GM21360 (cell line): ENCODE data around the gene PITPNC1.
"Not testable (repeated sequence)": the region's sequence is repeated elsewhere in the genome, so short reads cannot be mapped to it uniquely, and the experiment has no call there.

Source experiments
- ATAC-seq: cut with Tn5 transposase; IDR thresholded peaks from one replicate; pipeline ENCODE4 v1.9.1; 2021; ENCODE audit warnings: mild to moderate bottlenecking, moderate library complexity; ENCODE audit not compliant: unreplicated experiment

The PITPNC1 gene

DNA sequence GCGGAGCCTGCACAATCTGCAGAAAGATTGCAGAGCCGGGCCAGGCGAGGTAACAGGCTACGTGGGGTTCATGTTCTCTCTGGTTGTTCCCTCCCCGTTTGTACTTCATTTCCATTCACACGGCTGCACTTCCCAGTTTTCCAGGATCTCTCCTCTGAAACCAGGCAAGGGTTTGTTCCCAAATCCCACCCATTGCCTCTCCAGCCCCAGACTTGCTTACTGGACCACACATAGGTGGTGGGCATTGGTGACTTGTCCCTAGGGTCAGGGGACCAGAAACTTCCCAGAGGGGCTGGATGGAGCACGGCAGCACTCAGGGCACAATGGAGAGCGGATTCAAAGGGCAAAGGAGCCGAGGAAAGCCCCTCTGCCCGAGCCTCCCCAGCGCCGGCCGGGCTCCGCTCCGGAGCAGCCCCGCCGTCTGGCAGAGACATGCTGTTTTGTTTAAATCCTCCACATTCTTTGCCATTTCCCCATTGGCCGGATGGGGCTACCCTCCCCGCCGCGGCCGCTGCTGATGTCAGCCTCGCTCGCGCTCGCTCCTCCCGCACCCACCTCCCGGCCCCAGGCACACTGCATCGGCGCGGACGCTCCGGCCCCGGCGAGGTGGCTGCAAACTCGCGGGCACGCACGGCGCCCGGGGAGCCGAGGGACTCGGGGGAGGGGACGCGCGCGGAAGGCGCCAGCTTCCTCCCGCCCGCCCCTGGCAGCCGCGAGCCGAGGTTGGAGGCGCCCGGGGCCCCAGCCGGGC, at the start of gene PITPNC1:
Gene PITPNC1 (plus strand): TSS at position 545 of the 751 bp plus-strand sequence.
- peak; percentile 65 for ATAC-seq

DNA sequence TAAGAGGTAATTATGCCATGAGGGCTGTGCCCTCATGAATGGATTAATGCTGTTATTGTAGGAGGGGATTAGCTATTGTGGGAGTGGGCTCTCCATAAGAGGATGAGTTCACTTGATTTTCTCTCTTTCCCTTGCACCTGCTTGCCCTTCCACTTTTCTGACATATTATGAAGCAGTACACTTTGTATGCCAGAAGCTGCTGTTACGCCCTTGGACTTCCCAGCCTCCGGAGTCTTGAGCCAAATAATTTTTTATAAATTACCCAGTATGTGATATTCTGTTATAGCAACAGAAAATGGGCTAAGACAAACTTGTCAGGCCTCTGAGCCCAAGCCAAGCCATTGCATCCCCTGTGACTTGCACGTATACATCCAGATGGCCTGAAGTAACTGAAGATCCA, 49.1 kb upstream of the PITPNC1 start:
- no peak for ATAC-seq

DNA sequence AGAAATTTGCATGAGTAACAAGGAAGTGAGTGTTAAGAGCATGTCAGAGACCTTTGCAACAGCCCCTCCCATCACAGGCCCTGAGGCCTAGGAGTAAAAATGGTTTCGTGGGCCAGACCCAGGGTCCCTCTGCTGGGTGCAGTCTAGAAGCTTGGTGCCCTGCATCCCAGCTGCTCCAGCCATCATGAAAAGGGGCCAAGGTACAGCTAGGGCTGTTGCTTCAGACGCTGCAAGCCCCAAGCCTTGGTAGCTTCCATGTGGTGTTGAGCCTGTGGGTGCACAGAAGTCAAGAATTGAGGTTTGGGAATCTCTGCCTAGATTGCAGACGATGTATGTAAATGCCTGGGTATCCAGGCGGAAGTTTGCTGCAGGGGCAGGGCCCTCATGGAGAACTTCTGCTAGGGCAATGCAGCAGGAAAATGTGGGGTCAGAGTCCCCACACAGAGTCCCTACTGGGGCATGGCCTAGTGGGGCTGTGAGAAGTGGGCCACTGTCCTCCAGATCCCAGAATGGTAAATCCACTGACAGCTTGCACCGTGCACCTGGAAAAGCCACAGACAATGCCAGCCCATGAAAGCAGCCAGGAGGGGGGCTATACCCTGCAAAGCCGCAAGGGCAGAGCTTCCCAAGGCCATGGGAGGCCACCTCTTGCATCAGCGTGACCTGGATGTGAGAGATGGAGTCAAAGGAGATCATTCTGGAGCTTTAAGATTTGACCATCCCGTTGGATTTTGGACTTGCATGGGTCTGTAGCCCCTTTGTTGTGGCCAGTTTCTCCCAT, 45.5 kb upstream of the PITPNC1 start:
- not testable (repeated sequence) for ATAC-seq

DNA sequence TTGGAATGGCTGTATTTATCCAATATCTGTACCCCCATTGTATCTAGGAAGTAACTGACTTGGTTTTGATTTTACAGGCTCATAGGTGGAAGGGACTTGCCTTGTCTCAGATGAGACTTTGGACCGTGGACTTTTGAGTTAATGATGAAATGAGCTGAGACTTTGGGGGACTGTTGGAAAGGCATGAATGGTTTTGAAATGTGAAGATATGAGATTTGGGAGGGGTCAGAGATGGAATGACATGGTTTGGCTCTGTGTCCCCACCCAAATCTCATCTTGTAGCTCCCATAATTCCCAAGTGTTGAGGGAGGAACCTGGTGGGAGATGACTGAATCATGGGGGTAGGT, 44.9 kb upstream of the PITPNC1 start:
- ATAC-seq, result not testable (repeated sequence)

DNA sequence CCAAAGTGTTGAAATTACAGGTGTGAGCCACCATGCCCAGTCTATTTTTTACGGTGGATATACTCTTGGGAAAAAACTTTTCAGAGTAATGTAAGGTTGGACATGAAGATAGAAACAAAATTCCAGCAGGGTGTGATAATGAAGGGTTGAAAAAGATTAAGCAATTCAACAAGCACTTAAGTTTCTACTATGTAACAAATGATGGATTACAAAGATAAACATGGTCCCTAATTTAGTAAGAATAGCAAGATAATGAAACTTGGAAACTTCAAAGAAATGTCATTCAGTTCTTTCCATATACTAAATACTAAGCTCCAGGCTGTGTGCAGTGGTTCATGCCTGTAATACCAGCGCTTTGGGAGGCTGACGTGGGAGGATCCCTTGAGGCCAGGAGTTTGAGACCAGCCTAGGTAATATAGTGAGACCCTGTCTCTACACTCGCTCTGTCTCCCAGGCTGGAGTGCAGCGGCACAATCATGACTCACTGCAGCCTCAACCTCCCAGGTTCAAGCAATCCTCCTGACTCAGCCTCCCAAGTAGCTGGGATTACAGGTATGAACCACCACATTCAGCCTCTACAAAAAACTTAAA, 41.7 kb upstream of the PITPNC1 start:
- no peak for ATAC-seq

DNA sequence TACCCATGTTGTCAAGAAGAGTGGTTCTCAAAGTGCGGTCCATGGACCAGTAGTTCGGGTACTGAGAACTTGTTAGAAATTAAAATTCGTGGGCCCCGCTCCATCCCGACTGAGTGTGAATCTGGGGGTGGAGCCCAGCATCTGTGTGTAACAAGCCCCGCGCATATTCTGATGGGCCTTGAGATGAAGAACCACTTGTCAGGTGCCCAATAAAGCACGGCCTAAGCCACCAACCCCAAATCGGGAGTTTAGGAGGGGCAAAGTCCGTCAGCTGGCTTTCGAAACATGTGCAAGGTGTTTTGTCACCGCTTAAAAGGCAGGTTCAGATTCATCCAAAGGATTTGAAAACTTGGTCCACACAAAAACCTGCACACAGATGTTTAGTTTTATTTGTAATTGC, 40.2 kb upstream of the PITPNC1 start:
- ATAC-seq, result no peak

DNA sequence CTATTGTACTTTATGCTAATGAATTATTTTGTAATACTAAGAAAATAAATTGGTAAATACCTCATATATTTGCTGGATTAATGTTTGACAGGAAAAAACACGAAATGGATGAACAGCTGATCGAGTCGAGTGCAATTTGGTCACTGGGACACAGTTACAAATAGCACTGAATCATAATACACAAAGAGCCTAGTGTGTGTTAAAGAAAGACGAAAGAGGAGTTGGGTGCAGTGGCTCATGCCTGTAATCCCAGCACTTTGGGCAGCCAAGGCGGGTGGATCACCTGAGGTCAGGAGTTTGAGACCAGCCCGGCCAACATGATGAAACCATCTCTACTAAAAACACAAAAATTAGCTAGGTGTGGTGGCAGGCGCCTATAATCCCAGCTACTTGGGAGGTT, 38.7 kb upstream of the PITPNC1 start:
- not testable (repeated sequence) for ATAC-seq

DNA sequence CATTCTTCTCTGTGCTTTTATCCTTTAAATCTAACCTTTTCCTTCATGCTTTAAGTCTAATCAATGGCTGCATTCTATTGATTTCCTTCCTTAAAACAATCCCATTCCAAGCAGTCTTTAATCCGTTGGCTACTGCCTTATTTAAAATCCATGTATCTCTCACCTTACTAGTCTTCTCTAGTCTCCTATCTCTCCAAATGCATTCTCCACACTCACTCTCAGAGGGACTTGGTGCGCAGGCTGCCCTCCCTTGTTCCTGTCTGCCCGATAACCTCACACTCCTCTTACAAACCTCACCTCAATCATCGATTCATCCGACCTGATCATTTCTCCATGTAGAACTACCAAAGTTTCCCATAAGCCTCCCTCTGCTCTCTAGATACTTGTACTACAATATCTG, 33.8 kb upstream of the PITPNC1 start:
- no peak for ATAC-seq

DNA sequence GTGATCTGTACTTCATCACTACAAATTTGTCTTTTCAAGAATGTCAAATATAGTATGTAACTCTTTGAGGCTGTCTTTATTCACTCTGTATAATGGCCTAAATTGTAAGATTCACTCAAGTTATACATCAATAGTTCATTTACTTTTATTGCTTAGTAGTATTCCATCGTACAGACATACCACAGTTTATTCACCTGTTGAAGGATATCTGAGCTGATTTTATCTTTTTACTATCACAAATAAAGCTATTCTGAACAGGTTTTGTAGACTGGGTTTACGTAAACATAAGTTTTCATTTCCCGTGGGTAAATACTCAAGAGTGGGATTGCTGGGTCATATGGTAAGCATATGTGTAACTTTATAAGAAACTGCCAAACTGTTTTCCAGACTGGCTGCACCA, 29.3 kb upstream of the PITPNC1 start:
- no peak for ATAC-seq

DNA sequence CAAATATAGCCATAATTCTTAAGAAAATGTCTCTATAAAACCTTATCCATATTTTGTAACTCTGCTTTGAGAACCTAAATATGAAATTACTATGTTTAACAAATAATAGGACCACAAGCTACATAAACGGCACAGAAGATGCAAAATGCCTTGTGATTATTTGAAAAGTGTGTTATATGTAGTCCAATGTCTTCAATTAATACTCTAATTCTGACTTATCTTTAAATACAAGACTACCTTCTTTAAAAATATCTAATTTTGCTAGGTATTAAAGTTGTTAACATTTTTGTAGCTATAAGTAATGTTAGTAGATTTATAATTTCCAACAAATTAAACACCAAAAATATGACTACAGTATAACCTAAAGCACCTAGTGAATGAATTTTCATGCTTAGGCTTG, 27.7 kb upstream of the PITPNC1 start:
- no peak for ATAC-seq

DNA sequence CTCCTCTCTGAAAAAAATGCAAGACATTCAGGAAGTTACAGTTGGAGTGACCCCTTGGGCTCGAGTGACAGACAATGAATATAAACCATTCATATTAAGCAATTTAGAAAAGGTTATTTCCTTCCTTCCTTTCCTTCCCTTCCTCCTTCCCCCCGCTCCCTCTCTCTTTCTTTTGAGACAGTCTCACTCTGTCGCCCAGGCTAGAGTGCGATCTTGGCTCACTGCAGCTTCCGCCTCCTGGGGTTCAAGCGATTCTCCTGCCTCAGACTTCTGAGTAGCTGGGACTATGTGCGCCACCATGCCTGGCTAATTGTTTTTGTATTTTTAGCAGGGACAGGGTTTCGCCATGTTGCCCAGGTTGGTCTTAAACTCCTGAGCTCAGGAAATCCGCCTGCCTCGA, 23.9 kb upstream of the PITPNC1 start:
- ATAC-seq, result no peak

DNA sequence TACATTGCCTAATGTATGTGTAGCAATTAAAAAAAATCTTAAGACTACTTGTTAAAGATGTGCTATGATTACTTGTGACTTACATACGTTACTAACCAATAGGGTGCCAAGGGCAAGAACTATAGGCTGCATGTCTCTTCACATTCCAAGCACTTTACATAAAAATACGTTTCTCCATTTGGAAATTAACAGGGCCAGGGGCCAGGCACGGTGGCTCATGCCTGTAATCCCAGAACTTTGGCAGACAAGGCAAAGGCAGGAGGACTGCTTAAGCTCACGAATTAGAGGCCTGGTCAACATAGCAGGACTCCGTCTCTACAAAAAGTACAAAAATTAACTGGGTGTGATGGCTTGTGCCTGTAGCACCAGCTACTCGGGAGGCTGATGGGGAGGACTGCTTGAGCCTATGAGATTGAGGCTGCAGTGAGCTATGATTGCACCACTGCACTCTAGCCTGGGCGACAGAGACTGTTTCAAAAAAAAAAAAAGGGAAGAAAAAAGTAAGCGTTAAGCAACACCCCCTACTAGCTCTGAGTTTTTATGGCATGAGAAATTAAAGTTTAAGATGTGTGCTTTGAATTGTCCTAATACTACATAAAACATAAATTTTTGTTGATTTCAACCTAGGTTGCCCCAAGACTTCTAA, 23.0 kb upstream of the PITPNC1 start:
- no peak for ATAC-seq

DNA sequence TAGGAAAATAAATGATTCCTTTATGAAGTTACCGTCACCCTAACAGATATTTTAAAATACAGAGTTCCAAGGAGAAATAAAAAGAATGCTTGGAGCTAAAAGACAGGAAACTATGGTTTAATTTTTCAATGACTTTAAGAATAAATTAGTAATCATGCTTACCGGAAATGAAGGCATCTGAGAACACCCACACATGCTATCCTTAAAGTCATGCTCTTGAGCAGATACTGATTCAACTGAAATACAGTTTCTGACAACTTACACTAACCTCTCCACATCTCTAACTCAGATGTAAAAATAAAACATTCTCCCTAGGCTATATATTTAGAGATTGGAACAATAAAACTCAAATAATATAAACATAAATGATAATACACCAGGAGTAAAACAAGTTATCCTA, 18.5 kb upstream of the PITPNC1 start:
- no peak for ATAC-seq

DNA sequence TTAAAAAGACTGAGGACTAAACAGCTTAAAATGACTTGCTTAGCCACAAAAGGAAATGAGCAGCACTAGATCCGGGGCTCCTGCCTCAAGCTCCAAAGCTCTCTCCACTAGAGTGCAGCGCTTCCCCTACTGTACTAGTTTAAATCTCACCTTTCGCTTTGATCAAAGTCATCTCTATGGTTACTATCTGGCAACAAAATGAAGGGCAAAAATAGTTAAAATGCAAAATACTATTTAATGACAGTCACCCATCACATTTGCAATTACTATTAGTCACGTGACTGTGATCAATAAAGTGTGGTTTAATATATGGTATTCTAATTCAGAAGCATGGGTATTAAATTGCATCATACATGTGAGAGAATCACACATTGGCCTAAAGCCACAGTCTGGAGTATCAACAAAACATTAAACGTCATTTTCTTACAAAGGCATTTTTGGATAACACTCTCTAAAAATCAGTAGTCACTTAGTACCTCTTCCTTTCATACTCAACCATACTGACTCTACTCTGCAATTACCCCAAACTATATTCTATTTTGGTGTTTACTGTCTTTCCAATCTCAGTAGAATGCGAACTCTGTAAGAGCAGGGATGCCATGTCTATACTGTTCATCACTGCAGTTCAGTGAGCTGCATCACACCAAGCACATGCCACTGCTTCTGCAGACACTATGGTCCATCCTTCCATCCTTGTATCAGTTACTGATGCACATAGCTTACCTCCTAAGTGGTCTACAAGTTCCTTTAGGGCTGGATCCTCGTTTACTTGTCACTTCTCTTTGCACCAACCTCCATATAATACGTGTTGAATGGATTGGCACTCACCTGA, 16.9 kb upstream of the PITPNC1 start:
- no peak for ATAC-seq

DNA sequence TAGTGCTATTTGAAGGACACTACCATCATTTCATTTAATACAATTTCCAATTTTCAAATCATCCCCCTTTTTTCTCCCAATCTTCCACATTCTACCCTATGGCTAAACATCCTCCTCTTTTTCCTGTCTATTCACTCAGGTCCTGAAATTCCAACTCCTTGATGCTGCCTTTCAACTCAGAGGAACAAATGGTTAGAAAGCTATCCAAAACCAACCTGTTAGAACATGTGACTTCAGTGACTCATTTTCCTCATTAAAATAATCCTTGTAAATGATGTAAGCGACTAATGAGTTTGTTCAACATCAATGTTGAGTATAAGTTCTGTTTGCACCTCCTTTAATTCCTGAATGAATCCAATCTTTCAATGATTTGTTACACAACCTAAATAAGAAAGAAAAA, 16.2 kb upstream of the PITPNC1 start:
- ATAC-seq, result no peak

DNA sequence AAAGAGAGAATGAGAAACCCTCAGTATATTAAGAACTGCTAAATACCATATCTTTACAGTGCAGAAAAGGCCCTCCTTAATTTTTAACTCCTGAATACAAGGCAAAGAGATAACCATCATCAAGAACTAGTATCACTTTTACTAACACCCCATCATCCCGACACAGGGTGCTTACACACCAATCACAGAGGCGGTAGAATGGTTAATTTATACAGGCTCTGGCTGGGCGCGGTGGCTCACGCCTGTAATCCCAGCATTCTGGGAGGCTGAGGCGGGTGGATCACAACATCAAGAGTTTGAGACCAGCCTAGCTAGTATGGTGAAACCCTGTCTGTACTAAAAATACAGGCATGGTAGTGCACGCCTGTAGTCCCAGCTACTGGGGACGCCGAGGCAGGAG, 14.9 kb upstream of the PITPNC1 start:
- ATAC-seq, result no peak

DNA sequence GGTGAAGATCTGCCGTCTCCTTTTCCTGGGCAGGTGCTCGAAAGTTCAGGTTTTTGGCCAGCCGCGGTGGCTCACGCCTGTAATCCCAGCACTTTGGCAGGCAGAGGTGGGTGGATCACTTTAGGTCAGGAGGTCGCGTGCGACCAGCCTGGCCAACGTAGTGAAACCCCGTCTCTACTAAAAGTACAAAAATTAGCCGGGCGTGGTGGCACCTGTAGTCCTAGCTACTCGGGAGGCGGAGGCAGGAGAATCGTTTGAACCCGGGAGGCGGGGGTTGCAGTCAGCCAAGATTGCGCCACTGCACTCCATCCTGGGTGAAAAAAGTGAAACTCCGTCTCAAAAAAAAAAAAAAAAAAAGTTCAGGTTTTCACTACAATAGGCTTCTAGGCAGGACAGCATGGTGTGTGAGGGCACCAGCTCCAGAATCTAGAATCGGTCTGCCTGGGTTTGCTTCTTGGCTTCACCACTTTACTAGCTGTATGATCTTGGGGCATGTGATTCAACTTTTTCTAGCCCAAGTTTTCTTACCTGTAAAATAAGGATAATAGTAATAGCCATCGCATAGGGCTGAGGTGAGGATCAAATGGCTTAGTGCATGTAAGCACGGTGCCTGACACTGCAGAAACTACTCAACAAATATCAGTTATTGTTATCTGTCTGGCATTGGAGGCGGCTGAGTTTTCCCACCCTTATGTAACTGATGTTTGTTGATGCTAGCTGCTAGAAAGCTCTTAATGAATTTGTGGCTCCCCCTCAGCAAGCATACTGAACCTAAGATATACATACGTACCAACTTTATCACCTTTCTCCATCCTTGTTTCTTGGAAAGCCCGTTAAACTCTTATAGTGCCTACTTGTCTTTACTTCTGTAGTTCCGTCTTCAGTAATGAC, 12.0 kb upstream of the PITPNC1 start:
- ATAC-seq, result no peak

DNA sequence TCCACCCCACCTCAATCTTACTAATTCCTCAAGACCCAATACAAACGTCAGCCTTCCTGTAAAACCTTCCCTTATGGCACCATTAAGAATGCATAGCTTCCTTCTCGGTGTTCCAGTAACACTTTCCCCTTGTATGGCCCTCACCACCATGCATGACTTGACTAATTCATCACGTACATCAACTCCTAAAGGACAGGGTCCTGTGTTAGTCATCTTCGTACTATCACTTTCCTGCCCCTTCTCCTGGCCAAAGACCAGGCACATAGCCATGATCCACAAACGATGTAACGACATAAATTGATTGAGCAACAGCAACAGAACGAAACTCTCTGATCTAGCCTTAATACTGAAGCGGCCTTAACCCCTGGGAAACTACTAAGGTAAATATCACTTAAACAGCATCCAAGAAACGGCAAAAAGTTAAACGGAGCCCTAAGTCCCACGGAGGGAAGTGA, 11.3 kb upstream of the PITPNC1 start:
- ATAC-seq, result peak; percentile 14
